H1 (cell line): ENCODE measurements around the gene CA5A. TPM values are rescaled to one million over a fixed set of nuclear protein-coding genes. Genes with fewer than 3 reads are reported as not detected.

ENCODE experiments used
- CTCF ChIA-PET: fragments of 300-600 bp; sonication (Branson Sonifier 250); formaldehyde crosslinking; loops from one replicate; lab custom pipeline; 2021; ENCODE audit not compliant: partially characterized antibody; lab: Charles Lee
- POLR2A ChIA-PET: fragments of 300-600 bp; sonication (Branson Sonifier 250); formaldehyde crosslinking; loops from one replicate; lab custom pipeline; 2021; ENCODE audit warnings: inconsistent platforms; ENCODE audit not compliant: partially characterized antibody; lab: Charles Lee
- DNase-seq, 2 experiments: peaks; one replicate each; pipeline versions ENCODE4 v3.0.0 to v3.0.0-alpha.2; 2010 to 2022; ENCODE audit warnings: low spot score in 2 of 2, low read depth in 1 of 2, mixed read lengths in 1 of 2
- FAIRE-seq: peaks from 2 replicates; lab custom pipeline; 2011; peaks lifted over from hg19 to GRCh38; lab: Jason Lieb, UNC
- H2AFZ ChIP-seq: 2 replicates; pipeline ENCODE4 v1.8.1; 2012; ENCODE audit warnings: low read length, inconsistent platforms
- H2AK5ac ChIP-seq: 2 replicates; pipeline ENCODE4 v1.6.1; 2013; ENCODE audit warnings: low read depth, low read length
- H2BK120ac ChIP-seq: replicated peaks from 2 replicates; pipeline ENCODE3; 2013; ENCODE audit warnings: low read depth, low read length, inconsistent platforms
- H2BK12ac ChIP-seq: 2 replicates; pipeline ENCODE4 v1.6.1; 2013; ENCODE audit warnings: low read depth, low read length
- H2BK15ac ChIP-seq: 2 replicates; pipeline ENCODE4 v1.6.1; 2013; ENCODE audit warnings: low read length
- H2BK20ac ChIP-seq: 2 replicates; pipeline ENCODE4 v1.6.1; 2013; ENCODE audit warnings: low read length
- H2BK5ac ChIP-seq: 2 replicates; pipeline ENCODE4 v1.6.1; 2013; ENCODE audit warnings: low read depth, low read length
- H3K14ac ChIP-seq: 2 replicates; pipeline ENCODE4 v1.6.1; 2013; ENCODE audit warnings: inconsistent platforms; ENCODE audit not compliant: insufficient read length
- H3K18ac ChIP-seq: 2 replicates; pipeline ENCODE4 v1.6.1; 2013; ENCODE audit warnings: low read length; ENCODE audit errors: extremely low read depth
- H3K23ac ChIP-seq: 2 replicates; pipeline ENCODE4 v1.6.1; 2013; ENCODE audit warnings: inconsistent platforms; ENCODE audit not compliant: insufficient read length
- H3K23me2 ChIP-seq: 2 replicates; pipeline ENCODE4 v1.6.1; 2013; ENCODE audit warnings: low read depth, low read length
- H3K27ac ChIP-seq: 2 replicates; pipeline ENCODE4 v1.6.1; 2011; ENCODE audit warnings: low read depth, low read length, inconsistent platforms
- H3K27me3 ChIP-seq, 4 experiments: replicated peaks in 1 of 4; 1 replicate in 1 of 4; 2 replicates in 3 of 4; pipeline versions ENCODE4 v1.6.1 to v1.8.1; 2011 to 2013; ENCODE audit warnings: low read length in 3 of 4, mild to moderate bottlenecking in 3 of 4, inconsistent platforms in 2 of 4, mixed read lengths in 2 of 4, moderate library complexity in 1 of 4; ENCODE audit not compliant: control insufficient read depth in 3 of 4, insufficient read depth in 3 of 4; ENCODE audit errors: extremely low read depth in 1 of 4
- H3K36me3 ChIP-seq, 4 experiments: 2 replicates each; pipeline versions ENCODE4 v1.6.1 to v1.8.1; 2011 to 2013; ENCODE audit warnings: mild to moderate bottlenecking in 4 of 4, low read length in 3 of 4, moderate library complexity in 2 of 4, control low read depth in 1 of 4, inconsistent platforms in 1 of 4; ENCODE audit not compliant: insufficient read depth in 4 of 4, control insufficient read depth in 2 of 4
- H3K4ac ChIP-seq: replicated peaks from 2 replicates; pipeline ENCODE3; 2013; ENCODE audit warnings: low read length, low read depth, mixed read lengths, inconsistent platforms; ENCODE audit not compliant: insufficient read length
- H3K4me1 ChIP-seq, 4 experiments: replicated peaks in 1 of 4; 1 replicate in 1 of 4; 2 replicates in 3 of 4; pipeline versions ENCODE4 v1.6.1 to v1.8.1; 2011 to 2013; ENCODE audit warnings: low read length in 3 of 4, inconsistent platforms in 2 of 4, mixed read lengths in 1 of 4; ENCODE audit not compliant: insufficient read depth in 4 of 4, control insufficient read depth in 3 of 4
- H3K4me2 ChIP-seq, 2 experiments: 2 replicates each; pipeline versions ENCODE4 v1.6.1 to v1.8.1; 2011 to 2013; ENCODE audit warnings: low read depth in 2 of 2, low read length in 2 of 2, control low read depth in 1 of 2, inconsistent platforms in 1 of 2, mild to moderate bottlenecking in 1 of 2; ENCODE audit not compliant: insufficient read depth in 1 of 2
- H3K4me3 ChIP-seq, 4 experiments: fragments of 200-600, 300-600 bp in 1 of 4; sonication (generic), shearing (Covaris generic), sonication (Bioruptor Twin) in 1 of 4; 2 replicates each; pipeline versions ENCODE4 v1.5.1 to v1.8.1; 2011 to 2016; ENCODE audit warnings: low read length in 4 of 4, low read depth in 3 of 4, control low read depth in 2 of 4, inconsistent platforms in 2 of 4, mild to moderate bottlenecking in 2 of 4, mixed read lengths in 1 of 4, moderate library complexity in 1 of 4; ENCODE audit not compliant: insufficient read depth in 2 of 4; ENCODE audit errors: extremely low read depth in 1 of 4
- H3K56ac ChIP-seq: replicated peaks from 2 replicates; pipeline ENCODE3; 2013; ENCODE audit warnings: low read depth, mild to moderate bottlenecking, mixed read lengths, low read length, inconsistent platforms; ENCODE audit not compliant: insufficient read length
- H3K79me1 ChIP-seq: 2 replicates; pipeline ENCODE4 v1.6.1; 2013; ENCODE audit warnings: low read depth, low read length, control low read depth
- H3K79me2 ChIP-seq, 2 experiments: 2 replicates each; pipeline versions ENCODE4 v1.6.1 to v1.8.1; 2012 to 2013; ENCODE audit warnings: low read length in 2 of 2, mild to moderate bottlenecking in 2 of 2, inconsistent platforms in 1 of 2; ENCODE audit not compliant: insufficient read depth in 2 of 2, control insufficient read depth in 1 of 2
- H3K9ac ChIP-seq, 4 experiments: replicated peaks in 1 of 4; 1 replicate in 1 of 4; 2 replicates in 3 of 4; pipeline versions ENCODE4 v1.6.1 to v1.8.1; 2011 to 2013; ENCODE audit warnings: low read depth in 3 of 4, low read length in 3 of 4, control low read depth in 2 of 4, mild to moderate bottlenecking in 2 of 4, moderate library complexity in 2 of 4, inconsistent platforms in 1 of 4; ENCODE audit errors: extremely low read depth in 1 of 4
- H3K9me3 ChIP-seq, 2 experiments: 2 replicates each; pipeline versions ENCODE4 v1.6.1 to v1.8.1; 2012 to 2013; ENCODE audit warnings: mild to moderate bottlenecking in 2 of 2, moderate library complexity in 2 of 2, control low read depth in 1 of 2, inconsistent platforms in 1 of 2, low read depth in 1 of 2, low read length in 1 of 2, mixed read lengths in 1 of 2; ENCODE audit not compliant: insufficient read depth in 2 of 2
- H4K20me1 ChIP-seq, 2 experiments: replicated peaks in 1 of 2; 2 replicates each; pipeline versions ENCODE3 to v1.8.1; 2011 to 2013; ENCODE audit warnings: inconsistent platforms in 2 of 2, low read length in 2 of 2, mild to moderate bottlenecking in 1 of 2; ENCODE audit not compliant: insufficient read depth in 2 of 2, control insufficient read depth in 1 of 2
- H4K5ac ChIP-seq: 2 replicates; pipeline ENCODE4 v1.6.1; 2013; ENCODE audit warnings: low read length, low read depth, mixed read lengths, inconsistent platforms; ENCODE audit not compliant: insufficient read length
- H4K8ac ChIP-seq: 2 replicates; pipeline ENCODE4 v1.8.0; 2013; ENCODE audit warnings: mild to moderate bottlenecking, moderate library complexity, low read length, inconsistent platforms; ENCODE audit not compliant: insufficient read depth; ENCODE audit errors: extremely low read depth
- H4K91ac ChIP-seq: replicated peaks from 2 replicates; pipeline ENCODE3; 2013; ENCODE audit warnings: low read length, mixed read lengths, inconsistent platforms; ENCODE audit not compliant: insufficient read length
- ATF3 ChIP-seq: IDR thresholded peaks from 2 replicates; pipeline ENCODE4 v1.6.1; 2011; ENCODE audit warnings: low read depth, mild to moderate bottlenecking, low read length; ENCODE audit not compliant: insufficient read depth
- CHD2 ChIP-seq: IDR thresholded peaks from 2 replicates; pipeline ENCODE4 v1.6.1; 2012; ENCODE audit warnings: low read length, improper control_type of control experiment
- RFX5 ChIP-seq: IDR thresholded peaks from 2 replicates; pipeline ENCODE4 v1.6.1; 2011; ENCODE audit warnings: low read depth, low read length, improper control_type of control experiment, borderline replicate concordance
- RNF2 ChIP-seq: fragments of 200-900, 300-1000 bp; sonication (generic); IDR thresholded peaks from 2 replicates; pipeline ENCODE4 v1.7.1; 2016; ENCODE audit warnings: borderline replicate concordance, low read depth, mild to moderate bottlenecking, antibody characterized with exemption, low read length; ENCODE audit not compliant: poor library complexity, severe bottlenecking; ENCODE audit errors: missing control alignments
- SAP30 ChIP-seq: fragments of 300-600 bp; sonication (generic); IDR thresholded peaks from 2 replicates; pipeline ENCODE4 v1.7.1; 2012; ENCODE audit warnings: low read length, moderate library complexity, mild to moderate bottlenecking, inconsistent platforms; ENCODE audit not compliant: insufficient read depth, insufficient replicate concordance
- SIN3A ChIP-seq, 2 experiments: IDR thresholded peaks in 1 of 2; conservative IDR thresholded peaks in 1 of 2; 2 replicates each; pipeline ENCODE4 v1.6.1; 2011 to 2012; ENCODE audit warnings: low read length in 2 of 2, improper control_type of control experiment in 1 of 2, low read depth in 1 of 2, mild to moderate bottlenecking in 1 of 2
- SP1 ChIP-seq: IDR thresholded peaks from 2 replicates; pipeline ENCODE4 v1.6.1; 2011; ENCODE audit warnings: low read depth, low read length
- SP4 ChIP-seq: IDR thresholded peaks from 2 replicates; pipeline ENCODE4 v1.6.1; 2012; ENCODE audit warnings: low read length, inconsistent platforms
- SRF ChIP-seq: IDR thresholded peaks from 2 replicates; pipeline ENCODE4 v1.6.1; 2011; ENCODE audit warnings: mild to moderate bottlenecking, low read depth, low read length, moderate library complexity
- SUZ12 ChIP-seq: fragments of 200-600 bp; sonication (generic); IDR thresholded peaks from 2 replicates; pipeline ENCODE4 v1.6.1; 2012; ENCODE audit warnings: mild to moderate bottlenecking, inconsistent platforms, low read length, moderate library complexity, mixed read lengths
- WGBS, 2 experiments: shearing (Covaris generic) in 1 of 2; methylation state at CpG; one replicate each; pipeline versions ENCODE4 v1.1.6 to v1.1.7; 2013 to 2015; ENCODE audit warnings: low lambda C conversion rate in 2 of 2, mixed read lengths in 2 of 2, inconsistent platforms in 1 of 2, low coverage in 1 of 2, missing lambda C conversion rate in 1 of 2; ENCODE audit not compliant: insufficient replicate concordance in 2 of 2, insufficient coverage in 1 of 2, insufficient read length in 1 of 2; ENCODE audit errors: extremely low coverage in 1 of 2, missing lambda C conversion rate in 1 of 2; 5-methylcytosine and 5-hydroxymethylcytosine counted together
- polyA plus RNA-seq, 7 experiments: library from polyadenylated mRNA; depleted of rRNA in 3 of 7; stranded (reverse) in 5 of 7; unstranded in 2 of 7; fragments of >200 nt in 5 of 7; fragments of 200-250 nt in 2 of 7; gene quantifications; 1 replicate in 5 of 7; 2 replicates in 1 of 7; 4 replicates in 1 of 7; pipeline versions ENCODE4 v1.2.1 to v1.2.3, GENCODE V29; 2011 to 2013; ENCODE audit warnings: missing spikeins in 2 of 7, mixed read lengths in 2 of 7
- total RNA-seq: library from RNA; stranded (reverse); fragmentation: NEBNext Ultra II Directional; extraction: Animal tissue kit (Norgen Biotek cat#: 25700); gene quantifications from 2 replicates; pipeline ENCODE4 v1.2.1, GENCODE V29; 2021
- TF ChIP-seq, protein P1 (sequence below): IDR thresholded peaks from 2 replicates; pipeline ENCODE4 v1.6.1; 2011; ENCODE audit warnings: low read length, improper control_type of control experiment

Gene CA5A
- total and polyA plus RNA-seq, 2 of the 8 experiments (the other 6 are each of a cell fraction or from before 2014, with no cell fraction given): not detected

GRCh38 chr16:87968541-87968940 lies 32.2 kb upstream of the CA5A start:
- Histone ChIP-seq H3K4me1 (peaks cover 0 to 13% (median under 1%) of the 10 kb centered on the region in 4 experiments; a peak in 2 of 7 replicates), H3K23ac (no peak overlapping the region), H3K18ac (no peak overlapping the region), H3K23me2 (no peaks in the 10 kb centered on the region), H3K79me2 (peaks cover 9 to 93% of the 10 kb centered on the region in 2 experiments), H2BK12ac (no peak overlapping the region), H3K4me3 (no peak overlapping the region), H3K9ac (no peak overlapping the region), H4K8ac (no peak overlapping the region), H3K27me3 (no peaks in the 10 kb centered on the region), H4K20me1 (peaks cover 2% of the 10 kb centered on the region in 2 experiments), H3K4me2 (no peak overlapping the region), H2BK20ac (no peak overlapping the region), H2BK120ac (no peak overlapping the region), H4K91ac (no peak overlapping the region), H3K36me3 (0 out of 8 replicates have a peak, but pooled peaks cover 0 to 2% (median 0%) of the 10 kb centered on the region in 4 experiments), H2AFZ (no peak overlapping the region), H3K4ac (no peak overlapping the region), H3K9me3 (peaks cover 4 to 8% of the 10 kb centered on the region in 2 experiments; a peak in 3 of 4 replicates), H2BK15ac (no peak overlapping the region), H4K5ac (no peak overlapping the region), H2BK5ac (no peak overlapping the region), H2AK5ac (no peak overlapping the region), H3K27ac (no peak overlapping the region), H3K79me1 (peaks cover 17% of the 10 kb centered on the region), H3K14ac (no peak overlapping the region), H3K56ac (no peak overlapping the region)
- no peak for DNase-seq
- ChIA-PET POLR2A (interaction anchor here (0.6 to 0.9 kb wide), 3 partner anchors 10 to 17 kb away, joined by 3 read pairs; partner anchors contain the start of gene BANP), CTCF (interaction anchor here (0.7 to 2.6 kb wide), 6 partner anchors 11 to 191 kb away, joined by 4 to 6 read pairs (median 6); no protein-coding TSS in a partner anchor)
- WGBS, 2 experiments: 93% methylated on average over 7 of the region's 7 CpGs; no CpG with 5 or more reads in 1 of the 2 experiments
- FAIRE-seq: no peak
- TF ChIP-seq RFX5: no peak
- TF ChIP-seq SP1: no peak
- TF ChIP-seq SIN3A (conservative IDR thresholded peaks at IDR 0.05 in 1 of 2, IDR thresholded peaks at IDR 0.05 in 1 of 2; ENCODE audit: low read depth in 1 of 2, low read length in 2 of 2): no peak
- TF ChIP-seq SUZ12: no peak
- TF ChIP-seq SRF: no peak
- TF ChIP-seq CHD2: no peak
- TF ChIP-seq RNF2: no peak
- no peak for TF ChIP-seq ATF3
- TF ChIP-seq, protein P1, sequence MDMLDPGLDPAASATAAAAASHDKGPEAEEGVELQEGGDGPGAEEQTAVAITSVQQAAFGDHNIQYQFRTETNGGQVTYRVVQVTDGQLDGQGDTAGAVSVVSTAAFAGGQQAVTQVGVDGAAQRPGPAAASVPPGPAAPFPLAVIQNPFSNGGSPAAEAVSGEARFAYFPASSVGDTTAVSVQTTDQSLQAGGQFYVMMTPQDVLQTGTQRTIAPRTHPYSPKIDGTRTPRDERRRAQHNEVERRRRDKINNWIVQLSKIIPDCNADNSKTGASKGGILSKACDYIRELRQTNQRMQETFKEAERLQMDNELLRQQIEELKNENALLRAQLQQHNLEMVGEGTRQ: no peak
- TF ChIP-seq SAP30: no peak
- TF ChIP-seq SP4: no peak
